ENCODE data around the gene BRD7. TPM values are rescaled to one million over a fixed set of nuclear protein-coding genes. Genes with fewer than 3 reads are reported as not detected.

Gene BRD7
- total and polyA plus RNA-seq, 12 donors = 31.4 to 50.9 (median 42.7) TPM

DNA sequence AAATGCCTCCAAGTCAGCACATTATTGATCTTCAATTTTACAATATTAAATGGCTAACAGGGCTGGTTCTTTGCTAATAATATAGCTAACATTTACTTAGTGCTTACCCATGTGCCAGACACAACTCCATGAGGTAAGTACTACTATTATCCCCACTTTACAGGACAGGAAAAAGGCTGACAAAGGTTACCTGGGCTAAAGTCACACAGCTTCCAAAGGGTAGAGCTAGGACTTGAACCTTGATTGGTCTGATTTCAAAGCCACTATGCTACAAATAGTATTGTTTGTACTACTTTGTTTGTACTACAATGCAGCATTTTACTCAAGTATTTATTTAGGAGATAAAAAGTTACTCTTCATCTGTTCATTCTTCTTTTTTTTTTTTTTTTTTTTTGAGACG lies 31.9 kb downstream of the BRD7 start:
- Histone ChIP-seq H3K4me1 (peaks cover 0 to 16% (median 0%) of the 10 kb centered on the region in 9 donors), H3K36me3 (peaks cover 0 to 90% (median 17%) of the 10 kb centered on the region in 9 donors), H3K27ac (no peak overlapping the region), H3K9me3 (peaks cover 0 to 4% (median 0%) of the 10 kb centered on the region in 11 donors), H3K27me3 (no peaks in the 10 kb centered on the region), H3K4me3 (no peak overlapping the region)
- intact Hi-C loops (cut with DNase I) = no loop called here
- DNase-seq (no peak), ATAC-seq (no peak)
- TF ChIP-seq, protein P1, sequence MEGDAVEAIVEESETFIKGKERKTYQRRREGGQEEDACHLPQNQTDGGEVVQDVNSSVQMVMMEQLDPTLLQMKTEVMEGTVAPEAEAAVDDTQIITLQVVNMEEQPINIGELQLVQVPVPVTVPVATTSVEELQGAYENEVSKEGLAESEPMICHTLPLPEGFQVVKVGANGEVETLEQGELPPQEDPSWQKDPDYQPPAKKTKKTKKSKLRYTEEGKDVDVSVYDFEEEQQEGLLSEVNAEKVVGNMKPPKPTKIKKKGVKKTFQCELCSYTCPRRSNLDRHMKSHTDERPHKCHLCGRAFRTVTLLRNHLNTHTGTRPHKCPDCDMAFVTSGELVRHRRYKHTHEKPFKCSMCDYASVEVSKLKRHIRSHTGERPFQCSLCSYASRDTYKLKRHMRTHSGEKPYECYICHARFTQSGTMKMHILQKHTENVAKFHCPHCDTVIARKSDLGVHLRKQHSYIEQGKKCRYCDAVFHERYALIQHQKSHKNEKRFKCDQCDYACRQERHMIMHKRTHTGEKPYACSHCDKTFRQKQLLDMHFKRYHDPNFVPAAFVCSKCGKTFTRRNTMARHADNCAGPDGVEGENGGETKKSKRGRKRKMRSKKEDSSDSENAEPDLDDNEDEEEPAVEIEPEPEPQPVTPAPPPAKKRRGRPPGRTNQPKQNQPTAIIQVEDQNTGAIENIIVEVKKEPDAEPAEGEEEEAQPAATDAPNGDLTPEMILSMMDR (IDR thresholded peaks at IDR 0.05) = no peak
- no CpG with 5 or more reads among the region's 1 CpG for WGBS, 2 donors

DNA sequence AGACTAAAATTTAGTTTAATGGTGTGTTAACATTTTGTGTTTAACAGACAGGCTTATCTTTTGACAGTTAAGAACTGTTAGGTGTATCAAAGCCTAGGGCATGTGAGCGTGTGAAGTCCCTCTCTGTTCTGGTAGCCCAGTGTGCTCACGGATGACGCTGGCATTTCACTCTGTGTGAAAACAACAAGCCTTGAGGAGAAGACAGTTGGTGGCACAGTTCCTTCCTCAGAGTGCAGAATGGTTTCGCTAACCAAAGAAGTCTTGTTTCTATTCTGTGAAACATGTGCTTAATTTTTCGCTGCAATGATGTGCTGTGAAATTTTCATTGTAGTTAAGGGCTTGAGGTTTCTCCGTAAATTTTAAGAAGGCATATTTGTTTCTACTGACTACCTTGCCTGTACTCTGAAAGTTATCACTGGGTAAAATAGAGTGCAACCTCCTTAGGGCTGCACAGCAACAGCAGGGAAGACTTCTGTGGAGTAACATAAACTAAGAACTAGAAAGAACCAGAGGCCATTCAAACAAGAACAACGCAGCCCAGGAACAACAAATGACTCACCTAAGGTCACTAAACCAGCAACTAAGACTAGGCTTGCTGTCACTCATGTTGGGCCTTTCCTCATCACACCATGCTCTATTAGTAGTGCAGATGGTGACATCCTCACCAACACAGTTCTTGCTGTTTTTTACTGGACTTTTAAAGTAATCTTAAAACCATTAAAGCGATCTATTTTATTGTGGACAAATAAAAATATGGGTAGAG lies 33.4 kb downstream of the BRD7 start:
- ATAC-seq (no peak), DNase-seq (no peak)
- TF ChIP-seq, protein P1 (IDR thresholded peaks at IDR 0.05) = no peak
- H3K36me3 ChIP-seq = peaks cover 0 to 93% (median 17%) of the 10 kb centered on the region in 9 donors
- 87 to 90% methylated on average over 8 of the region's 8 CpGs for whole genome bisulfite sequencing, 2 donors
- intact Hi-C loops (cut with DNase I) = no loop called here
- no peak overlapping the region for H3K4me3 ChIP-seq
- peaks cover 0 to 4% (median 0%) of the 10 kb centered on the region in 11 donors for H3K9me3 ChIP-seq
- H3K27ac ChIP-seq = peak overlapping the region in 1 of 10 donors; percentile 26
- H3K4me1 ChIP-seq = peaks cover 0 to 16% (median 0%) of the 10 kb centered on the region in 9 donors
- no peaks in the 10 kb centered on the region for H3K27me3 ChIP-seq

DNA sequence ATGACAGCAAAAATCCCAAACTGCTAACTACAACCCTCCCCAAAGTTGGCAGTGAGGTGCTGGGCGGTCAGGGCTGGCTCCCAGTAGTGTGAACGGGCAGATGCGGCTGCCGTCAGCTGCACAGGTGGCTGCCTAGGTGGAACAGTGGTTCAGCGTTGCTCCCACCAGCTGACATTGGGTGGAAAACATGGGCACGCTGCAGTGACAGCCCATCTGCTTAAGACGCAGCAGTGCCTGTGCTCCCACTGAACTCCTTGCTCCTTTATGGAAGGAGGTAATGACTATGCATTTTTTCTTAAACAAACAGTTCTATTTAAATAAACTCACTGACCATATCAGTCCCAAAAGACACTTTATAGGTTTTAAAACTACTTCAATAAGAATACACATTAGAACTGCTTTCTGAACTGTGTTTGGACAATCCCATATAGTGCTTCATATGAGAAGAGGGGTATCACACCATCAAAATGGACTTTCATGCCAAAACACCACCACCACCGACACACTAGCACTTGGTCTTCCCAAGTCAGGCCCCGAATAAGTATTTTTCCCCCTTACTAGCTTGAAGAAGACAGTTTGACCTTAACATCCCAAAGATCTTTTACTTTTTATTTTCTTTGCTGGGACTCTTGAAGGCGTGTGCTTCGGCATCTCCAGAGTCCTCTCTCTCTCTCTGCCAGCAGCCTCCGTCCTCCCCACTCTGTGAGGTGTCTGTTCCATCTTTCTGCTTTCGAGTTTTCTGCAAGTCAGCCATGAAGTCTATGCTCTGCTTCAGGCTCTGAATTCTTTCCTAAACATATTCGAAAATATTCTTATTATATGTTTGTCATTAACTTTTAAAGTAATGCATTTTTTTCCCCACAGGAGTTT lies 34.4 kb downstream of the BRD7 start:
- TF ChIP-seq, protein P1 (IDR thresholded peaks at IDR 0.05) = no peak
- Histone ChIP-seq H3K9me3 (peaks cover 0 to 4% (median 0%) of the 10 kb centered on the region in 11 donors), H3K36me3 (peaks cover 0 to 93% (median 17%) of the 10 kb centered on the region in 9 donors), H3K27me3 (no peaks in the 10 kb centered on the region), H3K27ac (no peak overlapping the region), H3K4me3 (no peak overlapping the region), H3K4me1 (peaks cover 0 to 16% (median 0%) of the 10 kb centered on the region in 9 donors)
- intact Hi-C loops (cut with DNase I) = no loop called here
- no peak for ATAC-seq
- 95% methylated on average over 14 of the region's 14 CpGs for WGBS, 2 donors
- no peak for DNase-seq

DNA sequence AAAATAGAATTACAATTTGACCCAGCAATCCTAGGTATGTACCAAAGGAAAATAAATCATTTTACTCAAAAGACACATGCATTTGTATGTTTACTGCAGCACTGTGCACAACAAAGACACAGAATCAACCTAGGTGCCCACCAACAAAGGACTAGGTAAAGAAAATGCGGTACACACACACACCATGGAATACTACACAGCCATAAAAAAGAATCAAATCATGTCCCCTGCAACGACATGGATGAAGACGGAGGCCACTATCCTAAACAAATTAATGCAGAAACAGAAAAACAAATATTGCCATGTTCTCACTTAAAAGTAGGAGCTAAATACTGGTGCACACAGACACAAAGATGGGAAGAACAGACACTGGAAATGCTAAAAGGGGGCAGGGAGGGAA lies 36.2 kb downstream of the BRD7 start:
- Histone ChIP-seq H3K9me3 (peaks cover 0 to 4% (median 0%) of the 10 kb centered on the region in 11 donors), H3K27me3 (no peaks in the 10 kb centered on the region), H3K36me3 (peaks cover 0 to 93% (median 11%) of the 10 kb centered on the region in 9 donors), H3K27ac (no peak overlapping the region), H3K4me1 (peaks cover 0 to 3% (median 0%) of the 10 kb centered on the region in 9 donors), H3K4me3 (no peak overlapping the region)
- ATAC-seq (no peak), DNase-seq (no peak)
- intact Hi-C loops (cut with DNase I) = no loop called here
- TF ChIP-seq, protein P1 (IDR thresholded peaks at IDR 0.05) = no peak
- 98 to 99% methylated on average over 3 of the region's 3 CpGs for WGBS, 2 donors

All from heart right ventricle (tissue), 16 donors.